Central memory CD4-positive, alpha-beta T cell (primary cell): ENCODE data around the gene NKTR.

Experiments used
- DNase-seq: peaks from one replicate; pipeline ENCODE4 v3.0.0; 2022

Gene NKTR

GRCh38 chr3:42683875-42684598 is 83.6 kb downstream of the NKTR start:
- no peak for DNase-seq

DNA sequence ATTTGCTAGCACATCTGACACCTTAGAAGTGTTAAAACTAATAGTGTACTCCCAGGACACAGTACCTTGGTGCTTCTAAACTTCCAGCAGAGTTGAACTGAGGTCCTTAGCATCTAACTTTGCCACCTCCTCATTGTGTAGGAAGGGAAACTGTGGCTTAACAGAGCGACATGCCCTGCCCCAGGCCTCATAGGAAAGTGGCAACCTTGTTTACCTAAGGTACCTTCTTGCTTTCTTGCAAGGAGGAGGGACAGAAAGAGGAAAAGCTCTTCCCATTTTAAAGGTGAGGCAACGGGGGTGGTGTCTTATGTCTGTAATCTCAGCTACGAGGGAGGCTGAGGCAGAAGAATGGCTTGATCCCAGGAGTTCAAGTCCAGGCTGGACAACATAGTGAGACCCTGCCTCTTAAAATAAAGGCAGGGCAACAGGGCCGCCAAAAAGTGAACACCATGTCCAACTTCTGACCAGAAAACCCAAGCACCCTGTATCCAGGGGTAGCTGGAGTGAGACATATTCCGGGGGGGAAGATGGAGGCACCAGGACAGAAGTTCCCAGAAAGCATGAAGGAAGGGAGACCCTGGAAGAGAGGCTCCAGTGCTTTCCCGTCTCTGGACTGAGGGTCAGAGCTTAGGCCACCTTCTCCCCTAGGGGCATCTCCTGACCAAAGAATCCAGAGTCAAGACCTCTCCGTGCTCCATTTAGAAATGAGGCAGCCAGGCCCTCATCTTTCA is 84.3 kb downstream of the NKTR start:
- no peak for DNase-seq

- DNase-seq, result no peak
These were observed 84.9 kb downstream of the NKTR start, which contains the start of gene KLHL40 for GRCh38 chr3:42685363-42685881. Gene KLHL40, plus strand, starts transcription at chr3:42685537. Its CDS starts 82 bp downstream, at chr3:42685619.

DNA sequence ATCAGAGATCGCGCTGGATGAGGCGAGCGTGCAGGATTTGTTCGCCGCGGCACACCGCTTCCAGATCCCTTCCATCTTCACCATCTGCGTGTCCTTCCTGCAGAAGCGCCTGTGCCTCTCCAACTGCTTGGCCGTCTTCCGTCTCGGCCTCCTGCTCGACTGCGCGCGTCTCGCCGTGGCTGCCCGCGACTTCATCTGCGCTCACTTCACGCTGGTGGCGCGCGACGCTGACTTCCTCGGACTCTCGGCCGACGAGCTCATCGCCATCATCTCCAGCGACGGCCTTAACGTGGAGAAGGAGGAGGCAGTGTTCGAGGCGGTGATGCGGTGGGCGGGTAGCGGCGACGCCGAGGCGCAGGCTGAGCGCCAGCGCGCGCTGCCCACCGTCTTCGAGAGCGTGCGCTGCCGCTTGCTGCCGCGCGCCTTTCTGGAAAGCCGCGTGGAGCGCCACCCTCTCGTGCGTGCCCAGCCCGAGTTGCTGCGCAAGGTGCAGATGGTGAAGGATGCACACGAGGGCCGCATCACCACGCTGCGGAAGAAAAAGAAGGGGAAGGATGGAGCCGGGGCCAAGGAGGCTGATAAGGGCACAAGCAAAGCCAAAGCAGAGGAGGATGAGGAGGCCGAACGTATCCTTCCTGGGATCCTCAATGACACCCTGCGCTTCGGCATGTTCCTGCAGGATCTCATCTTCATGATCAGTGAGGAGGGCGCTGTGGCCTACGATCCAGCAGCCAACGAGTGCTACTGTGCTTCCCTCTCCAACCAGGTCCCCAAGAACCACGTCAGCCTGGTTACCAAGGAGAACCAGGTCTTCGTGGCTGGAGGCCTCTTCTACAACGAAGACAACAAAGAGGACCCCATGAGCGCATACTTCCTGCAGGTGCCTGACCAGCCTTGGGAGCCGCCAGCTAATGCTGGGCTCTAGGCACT is 85.7 kb downstream of the NKTR start:
- no peak for DNase-seq

DNA sequence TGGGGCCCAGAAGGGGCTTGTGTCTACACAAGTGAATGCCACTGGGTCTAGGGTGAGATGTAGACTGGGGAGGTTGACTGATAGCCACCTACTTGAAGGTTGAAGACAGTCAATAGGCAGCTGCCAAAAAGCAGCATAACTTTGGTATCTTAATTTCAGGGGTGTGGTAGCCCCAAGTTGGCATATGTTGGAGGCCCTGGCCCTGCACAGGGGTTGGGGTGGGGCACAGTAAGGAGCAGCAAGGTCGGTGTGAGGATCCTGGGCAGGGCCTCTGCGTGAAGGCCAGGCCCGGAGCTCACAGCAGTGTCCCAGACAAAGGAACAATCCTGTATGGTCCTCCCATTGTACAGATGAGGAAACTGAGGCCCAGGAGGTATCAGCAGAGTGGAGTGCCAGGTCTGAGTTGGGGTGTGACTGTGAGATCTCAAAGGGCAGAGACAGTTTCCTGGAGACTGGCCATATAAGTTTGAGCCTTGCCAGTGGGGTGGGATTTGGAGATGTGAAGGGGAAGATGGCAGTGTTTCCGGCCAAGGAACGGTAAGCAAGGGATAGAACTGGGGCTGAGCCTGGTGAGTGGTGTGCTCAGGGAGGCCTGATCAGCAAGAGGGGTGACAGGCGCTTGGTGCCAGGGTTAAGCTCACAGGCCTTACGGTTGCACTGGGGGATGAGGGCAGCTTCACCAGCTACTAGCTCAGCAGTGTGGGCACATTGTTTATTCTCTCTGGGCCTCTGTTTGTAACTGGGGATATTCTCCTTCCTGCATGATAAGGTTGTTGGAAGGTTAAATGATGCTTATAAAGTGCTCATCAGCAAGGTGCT is 86.6 kb downstream of the NKTR start:
- DNase-seq, result no peak

DNA sequence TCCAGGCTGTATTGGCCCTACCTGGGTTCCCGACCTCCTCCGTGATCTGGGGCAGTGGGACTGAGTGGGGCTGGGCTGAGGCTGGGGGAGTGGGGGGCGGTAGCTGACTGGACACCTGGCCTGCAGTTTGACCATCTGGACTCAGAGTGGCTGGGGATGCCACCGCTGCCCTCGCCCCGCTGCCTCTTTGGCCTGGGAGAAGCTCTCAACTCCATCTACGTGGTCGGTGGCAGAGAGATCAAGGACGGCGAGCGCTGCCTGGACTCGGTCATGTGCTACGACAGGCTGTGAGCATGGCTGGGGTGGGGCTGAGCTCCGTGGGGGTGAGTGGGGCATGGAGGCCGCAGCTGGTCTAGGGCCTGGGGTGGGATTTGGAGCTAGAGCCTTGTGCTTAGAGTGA is 87.5 kb downstream of the NKTR start:
- DNase-seq, result no peak

GRCh38 chr3:42688487-42689420 is 88.3 kb downstream of the NKTR start:
- no peak for DNase-seq

- no peak for DNase-seq
These were observed 89.0 kb downstream of the NKTR start for GRCh38 chr3:42689421-42690014.

GRCh38 chr3:42690191-42690590 is 89.7 kb downstream of the NKTR start:
- DNase-seq, result no peak

GRCh38 chr3:42690766-42691680 is 90.5 kb downstream of the NKTR start:
- DNase-seq, result no peak

- no peak for DNase-seq
These were observed 91.6 kb downstream of the NKTR start for GRCh38 chr3:42691816-42692666.

DNA sequence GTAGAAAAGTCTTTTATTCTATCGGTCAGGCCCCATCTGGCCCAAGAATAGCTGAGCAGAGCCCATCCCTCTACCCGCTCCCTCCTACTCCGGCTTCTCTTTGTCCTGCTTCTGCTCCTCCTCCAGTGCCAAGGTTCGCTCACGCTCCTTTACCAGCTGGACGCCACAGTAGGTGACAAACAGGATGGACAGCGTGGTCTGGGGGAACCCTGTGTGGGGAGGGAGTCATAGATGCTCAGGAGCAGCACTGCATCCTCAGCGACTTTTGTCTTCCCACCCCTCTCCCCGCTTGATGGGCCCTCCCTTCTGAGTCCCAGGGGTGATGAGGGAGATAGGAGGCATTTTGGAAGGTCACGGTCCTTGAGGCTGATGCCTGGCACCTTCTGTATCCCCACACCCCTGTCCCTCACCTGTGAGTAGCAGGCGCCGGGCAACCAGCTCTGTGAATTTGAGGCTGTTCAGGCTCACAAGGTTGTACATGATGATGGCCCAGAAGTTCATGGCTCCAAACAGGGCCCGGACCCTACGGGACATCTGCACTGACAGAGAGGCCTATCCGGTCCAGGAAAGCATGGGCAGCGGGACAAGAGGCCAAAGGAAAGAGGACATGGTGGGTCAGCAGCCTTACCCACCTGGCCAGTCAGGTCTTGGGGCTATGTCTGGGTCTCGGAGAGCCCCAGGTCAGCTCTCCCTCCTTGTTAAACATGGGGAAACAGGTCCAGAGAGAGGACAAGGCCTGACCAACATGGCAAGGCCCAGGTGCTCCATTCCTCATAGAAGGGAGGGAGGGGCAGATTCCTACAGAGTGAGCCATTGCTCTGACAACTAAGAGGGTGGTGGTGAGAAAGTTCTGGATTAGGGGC is 92.4 kb downstream of the NKTR start:
- no peak for DNase-seq

- DNase-seq, result no peak
These were observed 93.0 kb downstream of the NKTR start for GRCh38 chr3:42693530-42693930.

DNA sequence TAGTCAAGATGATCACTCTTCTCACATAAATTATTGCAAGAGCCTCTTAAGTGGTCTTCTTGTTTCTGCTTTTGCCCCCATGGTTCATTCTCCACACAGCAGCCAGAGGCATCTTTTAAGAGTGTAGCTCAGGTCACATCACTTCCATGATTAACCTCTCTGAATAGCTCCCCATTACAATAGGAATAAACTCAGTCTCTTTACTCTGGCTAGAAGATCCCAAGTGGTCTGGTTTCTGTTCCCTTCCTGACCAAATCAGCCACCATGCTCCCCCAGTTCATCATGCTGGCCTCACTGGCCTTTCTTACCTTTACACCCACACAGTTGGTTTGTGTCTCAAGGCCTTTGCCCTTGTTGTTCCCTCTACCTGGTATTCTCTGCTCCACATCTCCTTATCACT is 93.9 kb downstream of the NKTR start:
- no peak for DNase-seq

DNA sequence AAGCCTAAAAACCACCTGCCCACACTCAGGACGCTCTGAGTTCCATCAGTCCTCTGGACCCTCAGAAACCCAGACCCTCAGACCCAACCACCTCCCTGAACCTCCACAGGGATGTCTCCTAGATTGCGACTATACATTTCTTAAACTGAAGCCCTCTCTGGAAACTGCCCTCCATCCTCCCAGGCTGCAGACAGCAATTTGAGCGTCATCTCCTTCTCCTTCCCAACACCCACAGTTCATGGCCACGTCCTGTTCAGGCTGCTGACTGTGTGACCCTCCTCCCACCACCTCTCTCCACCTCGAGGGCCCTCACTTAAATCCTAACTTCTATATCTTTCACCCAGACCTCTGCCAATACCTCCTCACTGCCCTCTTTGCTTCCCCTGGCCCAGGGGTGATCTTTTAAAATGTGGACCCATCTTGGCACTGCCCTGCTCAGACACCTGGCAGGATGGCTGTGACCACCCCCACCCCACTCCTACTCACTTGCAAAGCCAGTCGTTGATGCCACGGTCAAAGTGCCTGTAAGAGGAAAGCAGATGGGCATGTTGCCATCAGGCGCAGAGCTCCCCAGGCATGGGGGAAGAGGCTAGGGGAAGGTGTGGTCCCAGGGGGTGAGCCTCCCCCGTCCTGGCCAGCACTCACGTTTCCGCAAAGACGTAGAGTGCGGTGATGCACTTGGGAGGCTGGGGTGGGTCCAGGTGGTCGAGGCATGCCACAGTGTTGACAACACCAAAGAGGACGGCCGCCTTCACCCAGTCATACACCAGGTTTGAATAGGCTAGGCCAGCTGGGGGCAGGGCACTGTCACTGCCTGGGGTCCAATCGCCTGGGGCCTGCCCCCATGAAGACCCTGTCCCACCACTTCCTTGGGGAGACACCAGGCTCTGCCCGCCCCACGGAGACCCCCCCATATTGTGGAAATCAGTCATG is 96.1 kb downstream of the NKTR start:
- DNase-seq, result no peak
